Fibroblast of lung (primary cell): ENCODE results near the gene PRRC2A. TPM values are rescaled to one million over a fixed set of nuclear protein-coding genes. Genes with fewer than 3 reads are reported as not detected.

Source experiments
- DNase-seq, 2 donors: peaks; one replicate each; pipeline versions ENCODE4 v3.0.0 to v3.0.0-alpha.2; 2010; ENCODE audit warnings: low read depth in 2 of 2
- H2AFZ ChIP-seq: 2 replicates; pipeline ENCODE4 v1.5.1; 2012; ENCODE audit warnings: low read length, control low read depth, inconsistent platforms
- H3K27ac ChIP-seq: 2 replicates; pipeline ENCODE4 v1.5.1; 2011; ENCODE audit warnings: low read length, control low read depth; ENCODE audit not compliant: insufficient read depth
- H3K27me3 ChIP-seq: 2 replicates; pipeline ENCODE4 v1.5.1; 2011; ENCODE audit warnings: mild to moderate bottlenecking, low read length; ENCODE audit not compliant: control insufficient read depth, insufficient read depth
- H3K36me3 ChIP-seq: 2 replicates; pipeline ENCODE4 v1.5.1; 2011; ENCODE audit warnings: low read length; ENCODE audit not compliant: control insufficient read depth, insufficient read depth
- H3K4me1 ChIP-seq: 2 replicates; pipeline ENCODE4 v1.5.1; 2011; ENCODE audit warnings: low read length; ENCODE audit not compliant: control insufficient read depth, insufficient read depth; ENCODE audit errors: extremely low read depth
- H3K4me2 ChIP-seq: 2 replicates; pipeline ENCODE4 v1.5.1; 2011; ENCODE audit warnings: low read length, control low read depth; ENCODE audit not compliant: insufficient read depth; ENCODE audit errors: extremely low read depth
- H3K4me3 ChIP-seq, 4 experiments: fragments of 200-600 bp in 1 of 4; sonication (generic) in 1 of 4; replicated peaks in 1 of 4; 2 replicates each; pipeline ENCODE4 v1.5.1; 2011 to 2016; ENCODE audit warnings: low read length in 4 of 4, low read depth in 3 of 4, mild to moderate bottlenecking in 3 of 4, control low read depth in 2 of 4, inconsistent platforms in 1 of 4, mixed read lengths in 1 of 4; ENCODE audit not compliant: insufficient read depth in 1 of 4; ENCODE audit errors: control extremely low read depth in 1 of 4
- H3K79me2 ChIP-seq: 2 replicates; pipeline ENCODE4 v1.5.1; 2012; ENCODE audit warnings: mild to moderate bottlenecking, low read length, inconsistent platforms; ENCODE audit not compliant: control insufficient read depth, insufficient read depth
- H3K9ac ChIP-seq: 2 replicates; pipeline ENCODE4 v1.5.1; 2011; ENCODE audit warnings: mild to moderate bottlenecking, low read length, control low read depth; ENCODE audit not compliant: insufficient read depth
- H3K9me3 ChIP-seq: 2 replicates; pipeline ENCODE4 v1.5.1; 2012; ENCODE audit warnings: low read depth, low read length; ENCODE audit not compliant: control insufficient read depth, insufficient read depth
- H4K20me1 ChIP-seq: 2 replicates; pipeline ENCODE4 v1.5.1; 2011; ENCODE audit warnings: low read length; ENCODE audit not compliant: control insufficient read depth, insufficient read depth; ENCODE audit errors: extremely low read depth
- EZH2 ChIP-seq: IDR thresholded peaks from 2 replicates; pipeline ENCODE4 v1.5.1; 2012; ENCODE audit warnings: low read length, control low read depth, mild to moderate bottlenecking; ENCODE audit errors: missing control alignments
- polyA plus RNA-seq, 2 donors: library from polyadenylated mRNA; depleted of rRNA in 1 of 2; stranded (reverse) in 1 of 2; unstranded in 1 of 2; fragments of >200 nt; gene quantifications; 2 replicates each; pipeline ENCODE4 v1.2.1, GENCODE V29; 2011 to 2012; ENCODE audit warnings: missing spikeins in 1 of 2
- total RNA-seq: library from RNA; depleted of rRNA; stranded (reverse); fragments of >200 nt; gene quantifications from 2 replicates; pipeline ENCODE4 v1.2.1, GENCODE V29; 2014
- TF ChIP-seq, protein P1 (sequence below), 2 donors: IDR thresholded peaks in 1 of 2; conservative IDR thresholded peaks in 1 of 2; 1 replicate in 1 of 2; 2 replicates in 1 of 2; pipeline ENCODE4 v1.5.1; 2011 to 2012; ENCODE audit warnings: low read length in 2 of 2, control low read depth in 1 of 2, inconsistent platforms in 1 of 2, low read depth in 1 of 2, mild to moderate bottlenecking in 1 of 2

The PRRC2A gene
- total and polyA plus RNA-seq, 2 donors (not counting 1 experiment from before 2014, with no cell fraction given): 26.9 to 46.6 TPM

DNA sequence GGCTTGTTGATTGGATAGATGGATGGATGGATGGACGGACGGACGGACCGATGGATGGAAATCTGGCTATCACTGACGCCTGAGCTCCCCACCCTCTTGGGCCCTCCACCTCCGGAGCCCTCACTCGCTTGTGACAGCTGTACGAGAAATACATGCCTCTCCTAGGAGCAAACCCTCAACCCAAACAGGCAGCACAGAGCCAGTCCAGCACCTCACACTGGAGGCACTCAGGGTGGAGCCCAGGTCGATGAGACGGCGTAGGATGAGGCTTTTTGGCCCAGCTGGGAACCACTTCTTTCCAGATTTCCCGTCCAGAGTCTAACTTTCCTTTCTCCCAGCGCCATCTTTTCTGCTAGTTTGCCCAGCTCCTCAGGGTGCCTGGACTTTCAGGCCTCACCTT, 63.1 kb downstream of the PRRC2A start:
- H3K27ac ChIP-seq: no peak overlapping the region
- TF ChIP-seq EZH2: no peak
- TF ChIP-seq, protein P1, sequence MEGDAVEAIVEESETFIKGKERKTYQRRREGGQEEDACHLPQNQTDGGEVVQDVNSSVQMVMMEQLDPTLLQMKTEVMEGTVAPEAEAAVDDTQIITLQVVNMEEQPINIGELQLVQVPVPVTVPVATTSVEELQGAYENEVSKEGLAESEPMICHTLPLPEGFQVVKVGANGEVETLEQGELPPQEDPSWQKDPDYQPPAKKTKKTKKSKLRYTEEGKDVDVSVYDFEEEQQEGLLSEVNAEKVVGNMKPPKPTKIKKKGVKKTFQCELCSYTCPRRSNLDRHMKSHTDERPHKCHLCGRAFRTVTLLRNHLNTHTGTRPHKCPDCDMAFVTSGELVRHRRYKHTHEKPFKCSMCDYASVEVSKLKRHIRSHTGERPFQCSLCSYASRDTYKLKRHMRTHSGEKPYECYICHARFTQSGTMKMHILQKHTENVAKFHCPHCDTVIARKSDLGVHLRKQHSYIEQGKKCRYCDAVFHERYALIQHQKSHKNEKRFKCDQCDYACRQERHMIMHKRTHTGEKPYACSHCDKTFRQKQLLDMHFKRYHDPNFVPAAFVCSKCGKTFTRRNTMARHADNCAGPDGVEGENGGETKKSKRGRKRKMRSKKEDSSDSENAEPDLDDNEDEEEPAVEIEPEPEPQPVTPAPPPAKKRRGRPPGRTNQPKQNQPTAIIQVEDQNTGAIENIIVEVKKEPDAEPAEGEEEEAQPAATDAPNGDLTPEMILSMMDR (conservative IDR thresholded peaks at IDR 0.05 in 1 of 2, IDR thresholded peaks at IDR 0.05 in 1 of 2; ENCODE audit: low read depth in 1 of 2, low read length in 2 of 2): no peak
- no peak overlapping the region for H3K4me2 ChIP-seq
- H3K4me1 ChIP-seq: peaks cover 12% of the 10 kb centered on the region
- H3K9me3 ChIP-seq: no peaks in the 10 kb centered on the region
- H2AFZ ChIP-seq: no peak overlapping the region
- no peak overlapping the region for H3K9ac ChIP-seq
- no peaks in the 10 kb centered on the region for H3K27me3 ChIP-seq
- no peak overlapping the region for H3K4me3 ChIP-seq
- DNase-seq: no peak
- H3K36me3 ChIP-seq: peaks cover 14% of the 10 kb centered on the region
- no peaks in the 10 kb centered on the region for H4K20me1 ChIP-seq
- no peaks in the 10 kb centered on the region for H3K79me2 ChIP-seq

DNA sequence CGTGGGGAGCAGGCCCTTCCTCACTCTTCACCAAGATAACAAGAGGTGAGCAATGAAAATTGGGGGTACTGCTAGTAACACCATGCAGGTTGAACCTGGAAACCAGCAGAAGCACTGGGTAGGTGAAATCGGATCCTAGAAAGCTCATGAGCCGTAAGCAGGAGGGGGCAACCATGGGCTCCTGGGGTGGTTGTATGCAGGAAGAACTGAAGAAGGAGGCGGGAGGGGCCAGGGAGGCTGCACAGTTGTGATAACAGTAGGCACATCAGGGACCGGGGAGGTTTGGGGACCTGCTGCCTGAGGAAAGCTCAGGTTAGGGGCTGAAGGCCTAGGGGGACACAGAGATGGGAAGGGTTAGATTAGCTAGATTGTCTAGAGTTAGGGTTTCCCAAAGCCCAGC, 66.0 kb downstream of the PRRC2A start:
- Histone ChIP-seq H3K9me3 (no peaks in the 10 kb centered on the region), H3K36me3 (peaks cover 26% of the 10 kb centered on the region), H3K79me2 (no peaks in the 10 kb centered on the region), H4K20me1 (no peaks in the 10 kb centered on the region), H3K4me1 (peaks cover 3% of the 10 kb centered on the region), H3K27ac (no peak overlapping the region), H3K9ac (no peak overlapping the region), H3K4me3 (no peak overlapping the region), H3K4me2 (no peak overlapping the region), H3K27me3 (no peaks in the 10 kb centered on the region), H2AFZ (no peak overlapping the region)
- TF ChIP-seq, protein P1 (conservative IDR thresholded peaks at IDR 0.05 in 1 of 2, IDR thresholded peaks at IDR 0.05 in 1 of 2; ENCODE audit: low read depth in 1 of 2, low read length in 2 of 2): no peak
- DNase-seq: no peak

GRCh38 chr6:31687321-31687720, 66.8 kb downstream of the PRRC2A start:
- H3K4me1 ChIP-seq: peaks cover 3% of the 10 kb centered on the region
- no peaks in the 10 kb centered on the region for H3K9me3 ChIP-seq
- H3K27ac ChIP-seq: no peak overlapping the region
- no peak for DNase-seq
- no peaks in the 10 kb centered on the region for H3K27me3 ChIP-seq
- peaks cover 26% of the 10 kb centered on the region for H3K36me3 ChIP-seq
- H2AFZ ChIP-seq: no peak overlapping the region
- no peak overlapping the region for H3K4me3 ChIP-seq
- no peak overlapping the region for H3K9ac ChIP-seq
- no peaks in the 10 kb centered on the region for H4K20me1 ChIP-seq
- TF ChIP-seq, protein P1 (conservative IDR thresholded peaks at IDR 0.05 in 1 of 2, IDR thresholded peaks at IDR 0.05 in 1 of 2; ENCODE audit: low read depth in 1 of 2, low read length in 2 of 2): no peak
- no peak for TF ChIP-seq EZH2
- no peaks in the 10 kb centered on the region for H3K79me2 ChIP-seq
- H3K4me2 ChIP-seq: no peak overlapping the region

Other genes with a start within 250 kb of the PRRC2A start
Only the 30 nearest of the 35 such genes appear.
- 6.2 and 17.2 TPM in 2 replicates for gene MICB, start 122.6 kb upstream of the PRRC2A start, total RNA-seq
- 18.6 and 19.2 TPM in 2 replicates for gene MICB, start 122.6 kb upstream of the PRRC2A start, polyA plus RNA-seq
- gene MCCD1, start 91.8 kb upstream of the PRRC2A start, total RNA-seq: not detected in 2 replicates
- not detected in 2 replicates for gene MCCD1, start 91.8 kb upstream of the PRRC2A start, polyA plus RNA-seq
- 192 and 370 TPM in 2 replicates for gene DDX39B, start 78.7 kb upstream of the PRRC2A start, total RNA-seq
- gene DDX39B, start 78.7 kb upstream of the PRRC2A start, polyA plus RNA-seq: 323 and 410 TPM in 2 replicates
- 4.1 and 11.2 TPM in 2 replicates for gene ATP6V1G2, start 74.1 kb upstream of the PRRC2A start, total RNA-seq
- gene ATP6V1G2, start 74.1 kb upstream of the PRRC2A start, polyA plus RNA-seq: 9.1 and 16.0 TPM in 2 replicates
- 44.3 and 47.5 TPM in 2 replicates for gene NFKBIL1, start 73.1 kb upstream of the PRRC2A start, total RNA-seq
- gene NFKBIL1, start 73.1 kb upstream of the PRRC2A start, polyA plus RNA-seq: 3.7 and 5.1 TPM in 2 replicates
- gene LTA, start 48.4 kb upstream of the PRRC2A start, total RNA-seq: not detected in 2 replicates
- gene LTA, start 48.4 kb upstream of the PRRC2A start, polyA plus RNA-seq: not detected in 2 replicates
- not detected in 2 replicates for gene TNF, start 45.1 kb upstream of the PRRC2A start, total RNA-seq
- not detected in 2 replicates for gene TNF, start 45.1 kb upstream of the PRRC2A start, polyA plus RNA-seq
- not detected in 2 replicates for gene LTB, start 38.3 kb upstream of the PRRC2A start, total RNA-seq
- not detected in 2 replicates for gene LTB, start 38.3 kb upstream of the PRRC2A start, polyA plus RNA-seq
- not detected in 2 replicates for gene LST1, start 34.4 kb upstream of the PRRC2A start, total RNA-seq
- gene LST1, start 34.4 kb upstream of the PRRC2A start, polyA plus RNA-seq: not detected in 2 replicates
- gene NCR3, start 27.7 kb upstream of the PRRC2A start, total RNA-seq: not detected in 2 replicates
- not detected in 2 replicates for gene NCR3, start 27.7 kb upstream of the PRRC2A start, polyA plus RNA-seq
- gene AIF1, start 5.5 kb upstream of the PRRC2A start, total RNA-seq: not detected in 2 replicates
- not detected in 2 replicates for gene AIF1, start 5.5 kb upstream of the PRRC2A start, polyA plus RNA-seq
- 90.9 and 124 TPM in 2 replicates for gene BAG6, start 31.9 kb downstream of the PRRC2A start, total RNA-seq
- 75.3 and 111 TPM in 2 replicates for gene BAG6, start 31.9 kb downstream of the PRRC2A start, polyA plus RNA-seq
- 0.99 and 1.0 TPM in 2 replicates for gene APOM, start 35.2 kb downstream of the PRRC2A start, total RNA-seq
- gene APOM, start 35.2 kb downstream of the PRRC2A start, polyA plus RNA-seq: 3.9 and 5.4 TPM in 2 replicates
- 20.6 and 26.2 TPM in 2 replicates for gene C6orf47, start 40.1 kb downstream of the PRRC2A start, total RNA-seq
- gene C6orf47, start 40.1 kb downstream of the PRRC2A start, polyA plus RNA-seq: 6.6 and 7.9 TPM in 2 replicates
- gene GPANK1, start 44.3 kb downstream of the PRRC2A start, total RNA-seq: 15.0 and 17.2 TPM in 2 replicates
- gene GPANK1, start 44.3 kb downstream of the PRRC2A start, polyA plus RNA-seq: 12.7 and 13.1 TPM in 2 replicates
- gene CSNK2B, start 45.4 kb downstream of the PRRC2A start, total RNA-seq: 67.2 and 70.9 TPM in 2 replicates
- 84.9 and 124 TPM in 2 replicates for gene CSNK2B, start 45.4 kb downstream of the PRRC2A start, polyA plus RNA-seq
- gene LY6G5B, start 49.3 kb downstream of the PRRC2A start, total RNA-seq: 1.3 and 2.0 TPM in 2 replicates
- gene LY6G5B, start 49.3 kb downstream of the PRRC2A start, polyA plus RNA-seq: 2.8 and 2.9 TPM in 2 replicates
- gene LY6G5C, start 60.4 kb downstream of the PRRC2A start, total RNA-seq: 0.51 and 0.83 TPM in 2 replicates
- gene LY6G5C, start 60.4 kb downstream of the PRRC2A start, polyA plus RNA-seq: 2.0 and 2.9 TPM in 2 replicates
- gene ABHD16A, start 82.6 kb downstream of the PRRC2A start, total RNA-seq: 62.1 and 72.0 TPM in 2 replicates
- 24.2 and 25.1 TPM in 2 replicates for gene ABHD16A, start 82.6 kb downstream of the PRRC2A start, polyA plus RNA-seq
- not detected in 2 replicates for gene LY6G6F, start 86.2 kb downstream of the PRRC2A start, total RNA-seq
- gene LY6G6F, start 86.2 kb downstream of the PRRC2A start, polyA plus RNA-seq: not detected in 2 replicates
- gene LY6G6D, start 94.6 kb downstream of the PRRC2A start, total RNA-seq: not detected in 2 replicates
- not detected in 2 replicates for gene LY6G6D, start 94.6 kb downstream of the PRRC2A start, polyA plus RNA-seq
- not detected in 2 replicates for gene LY6G6C, start 101.0 kb downstream of the PRRC2A start, total RNA-seq
- not detected in 2 replicates for gene LY6G6C, start 101.0 kb downstream of the PRRC2A start, polyA plus RNA-seq
- gene MPIG6B, start 102.7 kb downstream of the PRRC2A start, total RNA-seq: not detected in 2 replicates
- gene MPIG6B, start 102.7 kb downstream of the PRRC2A start, polyA plus RNA-seq: not detected in 2 replicates
- gene DDAH2, start 108.6 kb downstream of the PRRC2A start, total RNA-seq: 97.3 and 119 TPM in 2 replicates
- 42.5 and 43.4 TPM in 2 replicates for gene DDAH2, start 108.6 kb downstream of the PRRC2A start, polyA plus RNA-seq
- 439 and 615 TPM in 2 replicates for gene CLIC1, start 115.8 kb downstream of the PRRC2A start, total RNA-seq
- 639 and 788 TPM in 2 replicates for gene CLIC1, start 115.8 kb downstream of the PRRC2A start, polyA plus RNA-seq
- 2.3 and 4.3 TPM in 2 replicates for gene MSH5, start 119.3 kb downstream of the PRRC2A start, total RNA-seq
- 6.0 and 11.1 TPM in 2 replicates for gene MSH5, start 119.3 kb downstream of the PRRC2A start, polyA plus RNA-seq
- 0.26 and 0.50 TPM in 2 replicates for gene SAPCD1, start 141.9 kb downstream of the PRRC2A start, total RNA-seq
- gene SAPCD1, start 141.9 kb downstream of the PRRC2A start, polyA plus RNA-seq: 1.3 and 1.4 TPM in 2 replicates
- under 0.01 and 0.66 TPM in 2 replicates for gene VWA7, start 156.6 kb downstream of the PRRC2A start, total RNA-seq
- 0.16 and 0.60 TPM in 2 replicates for gene VWA7, start 156.6 kb downstream of the PRRC2A start, polyA plus RNA-seq
- gene VARS1, start 175.0 kb downstream of the PRRC2A start, total RNA-seq: 29.8 and 53.5 TPM in 2 replicates
- 16.0 and 31.0 TPM in 2 replicates for gene VARS1, start 175.0 kb downstream of the PRRC2A start, polyA plus RNA-seq
- 23.1 and 24.3 TPM in 2 replicates for gene LSM2, start 186.3 kb downstream of the PRRC2A start, total RNA-seq
- gene LSM2, start 186.3 kb downstream of the PRRC2A start, polyA plus RNA-seq: 34.7 and 68.1 TPM in 2 replicates